Nephron progenitor cell (in vitro differentiated cells): ENCODE measurements around the gene CCDC60.

Experiments used
- DNase-seq: peaks from one replicate; pipeline ENCODE4 v3.0.0; 2021
- H3K27ac Mint-ChIP-seq: 2 replicates; pipeline ENCODE4 v1.8.0; 2021; ENCODE audit warnings: mild to moderate bottlenecking, moderate library complexity, mixed read lengths
- H3K27me3 Mint-ChIP-seq: 2 replicates; pipeline ENCODE4 v1.8.0; 2021; ENCODE audit warnings: mild to moderate bottlenecking, low read depth, mixed read lengths; ENCODE audit not compliant: poor library complexity
- H3K36me3 Mint-ChIP-seq: 2 replicates; pipeline ENCODE4 v1.8.0; 2021; ENCODE audit warnings: low read depth, mixed read lengths
- H3K4me1 Mint-ChIP-seq: 2 replicates; pipeline ENCODE4 v1.8.0; 2021; ENCODE audit warnings: mixed read lengths
- H3K4me3 Mint-ChIP-seq: 2 replicates; pipeline ENCODE4 v1.8.0; 2021; ENCODE audit warnings: mild to moderate bottlenecking, moderate library complexity, mixed read lengths
- H3K9me3 Mint-ChIP-seq: 2 replicates; pipeline ENCODE4 v1.8.0; 2021; ENCODE audit warnings: mild to moderate bottlenecking, moderate library complexity, mixed read lengths
- TF ChIP-seq, protein P1 (sequence below): fragments of 200-600 bp; sonication (generic); IDR thresholded peaks from 2 replicates; pipeline ENCODE4 v1.5.0; 2021; ENCODE audit warnings: antibody characterized with exemption

CCDC60 gene

DNA sequence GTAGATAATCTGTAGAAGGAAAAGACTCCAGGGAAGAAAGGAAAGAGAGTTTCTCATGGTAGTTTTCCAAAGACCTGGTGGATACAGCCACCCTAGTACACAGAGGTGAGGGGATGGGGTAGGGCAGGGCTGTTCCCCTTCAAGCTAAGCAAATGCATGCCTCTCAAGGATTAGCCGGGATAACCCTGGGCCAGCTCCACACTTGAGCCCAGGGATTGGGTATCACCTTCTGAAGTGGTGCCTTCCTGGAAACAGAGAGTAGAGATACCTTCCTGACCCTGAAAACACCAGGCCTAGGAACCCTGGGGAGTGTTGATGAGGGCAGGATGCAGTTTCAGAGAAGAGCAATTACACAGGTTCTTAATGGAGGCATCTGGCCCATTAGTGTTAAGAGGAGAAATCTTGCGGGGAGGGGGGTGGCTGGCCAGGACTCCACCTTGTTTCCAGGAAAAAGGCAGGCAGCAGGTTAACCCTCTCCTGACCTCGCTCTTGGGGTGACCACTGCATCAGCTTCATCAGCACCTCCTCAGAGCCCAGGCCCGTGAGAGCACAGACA is 152.1 kb downstream of the CCDC60 start:
- peaks cover 4% of the 10 kb centered on the region for H3K9me3 Mint-ChIP-seq
- H3K36me3 Mint-ChIP-seq: no peaks in the 10 kb centered on the region
- H3K4me3 Mint-ChIP-seq: no peak overlapping the region
- TF ChIP-seq, protein P1, sequence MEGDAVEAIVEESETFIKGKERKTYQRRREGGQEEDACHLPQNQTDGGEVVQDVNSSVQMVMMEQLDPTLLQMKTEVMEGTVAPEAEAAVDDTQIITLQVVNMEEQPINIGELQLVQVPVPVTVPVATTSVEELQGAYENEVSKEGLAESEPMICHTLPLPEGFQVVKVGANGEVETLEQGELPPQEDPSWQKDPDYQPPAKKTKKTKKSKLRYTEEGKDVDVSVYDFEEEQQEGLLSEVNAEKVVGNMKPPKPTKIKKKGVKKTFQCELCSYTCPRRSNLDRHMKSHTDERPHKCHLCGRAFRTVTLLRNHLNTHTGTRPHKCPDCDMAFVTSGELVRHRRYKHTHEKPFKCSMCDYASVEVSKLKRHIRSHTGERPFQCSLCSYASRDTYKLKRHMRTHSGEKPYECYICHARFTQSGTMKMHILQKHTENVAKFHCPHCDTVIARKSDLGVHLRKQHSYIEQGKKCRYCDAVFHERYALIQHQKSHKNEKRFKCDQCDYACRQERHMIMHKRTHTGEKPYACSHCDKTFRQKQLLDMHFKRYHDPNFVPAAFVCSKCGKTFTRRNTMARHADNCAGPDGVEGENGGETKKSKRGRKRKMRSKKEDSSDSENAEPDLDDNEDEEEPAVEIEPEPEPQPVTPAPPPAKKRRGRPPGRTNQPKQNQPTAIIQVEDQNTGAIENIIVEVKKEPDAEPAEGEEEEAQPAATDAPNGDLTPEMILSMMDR: no peak
- H3K4me1 Mint-ChIP-seq: no peaks in the 10 kb centered on the region
- DNase-seq: no peak
- H3K27me3 Mint-ChIP-seq: peaks cover 10% of the 10 kb centered on the region
- no peak overlapping the region for H3K27ac Mint-ChIP-seq

DNA sequence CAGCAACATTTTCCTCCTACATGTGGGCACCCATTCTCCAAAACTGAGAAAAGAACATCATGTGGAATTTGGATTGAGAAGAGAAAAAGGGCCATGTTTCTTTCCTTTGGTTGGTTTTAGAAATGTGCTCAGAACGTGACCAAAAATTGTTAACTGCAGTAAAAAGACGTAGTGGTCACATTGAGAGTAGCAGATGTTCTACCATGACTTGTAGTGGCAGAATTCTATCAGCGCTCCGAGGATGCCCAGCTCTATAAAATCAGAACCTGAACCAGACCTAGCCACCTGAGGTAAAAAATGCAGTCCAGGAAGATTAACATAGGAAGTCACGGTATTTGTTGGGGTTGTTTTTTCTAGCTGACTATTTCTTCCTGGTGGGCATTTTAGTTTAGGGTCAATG is 157.3 kb downstream of the CCDC60 start:
- DNase-seq: no peak
- Mint-ChIP-seq H3K4me1 (peaks cover 10% of the 10 kb centered on the region), H3K27ac (no peak overlapping the region), H3K36me3 (no peaks in the 10 kb centered on the region), H3K27me3 (peaks cover 10% of the 10 kb centered on the region), H3K4me3 (no peak overlapping the region), H3K9me3 (peaks cover 4% of the 10 kb centered on the region)
- TF ChIP-seq, protein P1: no peak

DNA sequence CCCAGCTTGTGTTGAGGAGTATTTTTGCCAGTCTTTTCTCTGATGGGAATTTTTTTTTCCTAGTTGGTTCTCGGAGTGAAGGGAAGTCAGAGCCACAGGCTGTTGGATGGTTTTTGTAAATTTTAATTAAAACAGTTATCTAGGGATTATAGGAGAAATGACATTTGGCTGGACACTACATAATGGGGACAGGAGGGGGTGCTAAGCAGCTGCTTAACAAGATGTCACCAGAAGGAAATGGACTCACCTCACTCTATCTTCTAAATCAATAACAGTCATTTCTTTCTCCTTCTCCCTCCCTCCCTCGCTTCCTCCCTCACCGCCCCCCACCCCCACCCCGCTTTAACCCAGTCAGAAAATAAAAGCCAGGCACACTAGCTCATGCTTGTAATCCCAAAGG is 165.7 kb downstream of the CCDC60 start:
- H3K36me3 Mint-ChIP-seq: no peaks in the 10 kb centered on the region
- H3K4me3 Mint-ChIP-seq: no peak overlapping the region
- H3K27me3 Mint-ChIP-seq: peaks cover 31% of the 10 kb centered on the region
- DNase-seq: no peak
- no peaks in the 10 kb centered on the region for H3K9me3 Mint-ChIP-seq
- peaks cover 19% of the 10 kb centered on the region for H3K4me1 Mint-ChIP-seq
- no peak overlapping the region for H3K27ac Mint-ChIP-seq
- TF ChIP-seq, protein P1: no peak

DNA sequence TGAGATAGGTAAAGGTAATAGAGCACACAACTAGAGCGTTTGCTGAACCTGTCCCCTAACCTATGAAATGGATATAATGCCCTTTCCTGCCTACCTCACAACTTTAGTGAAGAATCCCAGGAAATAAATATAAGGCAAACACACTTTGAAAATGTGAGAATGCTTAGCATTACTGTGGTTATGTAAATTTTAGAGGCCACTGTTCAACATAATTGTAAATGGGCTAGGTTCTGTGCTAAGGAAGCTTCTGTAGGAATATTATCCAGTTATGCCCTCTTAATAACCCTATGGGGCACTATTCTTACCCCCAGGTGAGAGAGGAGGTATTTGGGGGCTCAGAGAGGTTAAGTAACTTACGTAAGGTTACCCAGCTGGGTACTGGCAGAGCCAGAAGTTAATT is 166.5 kb downstream of the CCDC60 start:
- Mint-ChIP-seq H3K4me3 (no peak overlapping the region), H3K9me3 (no peaks in the 10 kb centered on the region), H3K36me3 (no peaks in the 10 kb centered on the region), H3K27me3 (peaks cover 31% of the 10 kb centered on the region), H3K4me1 (peaks cover 16% of the 10 kb centered on the region), H3K27ac (no peak overlapping the region)
- no peak for DNase-seq
- TF ChIP-seq, protein P1: no peak

DNA sequence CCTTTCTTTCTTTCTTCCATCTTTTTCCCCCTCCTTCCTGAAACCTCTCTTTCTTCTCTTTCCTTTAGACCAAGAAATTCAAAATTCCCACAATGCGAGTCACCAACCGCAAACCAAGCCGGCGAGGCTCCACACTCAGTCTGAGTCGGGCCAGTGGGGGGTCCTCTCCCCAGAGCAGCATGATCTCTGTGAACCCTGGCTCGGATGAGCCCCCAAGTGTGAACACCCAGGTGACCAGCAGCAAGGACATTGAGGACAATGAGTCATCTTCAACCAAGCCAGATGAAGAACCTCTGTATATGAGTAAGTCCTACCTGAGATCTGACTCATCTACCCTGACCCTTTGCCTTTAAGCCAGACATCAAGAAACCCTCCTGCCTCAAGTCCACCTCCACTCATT is 170.5 kb downstream of the CCDC60 start:
- H3K36me3 Mint-ChIP-seq: no peaks in the 10 kb centered on the region
- peaks cover 13% of the 10 kb centered on the region for H3K27me3 Mint-ChIP-seq
- H3K27ac Mint-ChIP-seq: no peak overlapping the region
- no peaks in the 10 kb centered on the region for H3K4me1 Mint-ChIP-seq
- H3K4me3 Mint-ChIP-seq: no peak overlapping the region
- TF ChIP-seq, protein P1: no peak
- DNase-seq: no peak
- no peaks in the 10 kb centered on the region for H3K9me3 Mint-ChIP-seq

DNA sequence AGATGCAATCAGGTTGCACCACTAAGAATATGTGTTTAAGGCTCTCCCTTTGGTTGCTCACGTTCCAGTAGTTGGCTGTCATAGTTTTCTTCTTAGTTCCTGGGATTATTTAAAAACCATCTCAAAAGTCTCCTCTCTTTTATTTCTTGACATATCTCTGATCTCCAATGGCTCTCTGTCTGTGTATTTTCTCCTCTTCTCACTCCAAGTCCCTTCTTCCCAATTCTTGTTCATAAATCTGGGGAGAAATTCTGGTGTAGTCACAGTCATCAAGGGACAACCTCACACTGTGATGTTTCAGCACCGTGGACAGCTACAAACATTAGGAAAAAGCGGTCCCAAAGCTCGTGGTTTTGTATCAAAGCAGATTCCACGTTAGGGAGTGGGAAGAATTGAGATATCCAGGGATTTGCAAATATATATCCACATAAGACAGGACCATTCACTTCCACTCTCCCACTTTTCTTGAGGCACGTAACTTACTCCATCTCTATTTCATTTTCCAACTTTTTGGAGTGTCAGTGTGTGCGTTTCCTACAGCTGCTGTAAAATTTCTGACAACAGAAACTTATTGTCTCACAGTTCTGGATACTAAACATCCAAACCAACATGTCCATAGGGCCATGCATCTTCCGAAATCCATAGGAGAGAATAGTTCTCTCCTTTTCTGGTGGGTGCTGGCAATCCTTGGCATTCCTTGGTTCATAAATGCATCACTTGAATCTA is 178.4 kb downstream of the CCDC60 start:
- Mint-ChIP-seq H3K9me3 (no peaks in the 10 kb centered on the region), H3K27ac (no peak overlapping the region), H3K36me3 (no peaks in the 10 kb centered on the region), H3K27me3 (peaks cover 14% of the 10 kb centered on the region), H3K4me1 (no peaks in the 10 kb centered on the region), H3K4me3 (no peak overlapping the region)
- TF ChIP-seq, protein P1: no peak
- peak; percentile 70 for DNase-seq
